ENCODE results near the gene TMTC2. TPM values are rescaled to one million over a fixed set of nuclear protein-coding genes. Genes with fewer than 3 reads are reported as not detected.

The TMTC2 gene
- total RNA-seq, 1 donor from 2014 or later: 3.6 TPM

DNA sequence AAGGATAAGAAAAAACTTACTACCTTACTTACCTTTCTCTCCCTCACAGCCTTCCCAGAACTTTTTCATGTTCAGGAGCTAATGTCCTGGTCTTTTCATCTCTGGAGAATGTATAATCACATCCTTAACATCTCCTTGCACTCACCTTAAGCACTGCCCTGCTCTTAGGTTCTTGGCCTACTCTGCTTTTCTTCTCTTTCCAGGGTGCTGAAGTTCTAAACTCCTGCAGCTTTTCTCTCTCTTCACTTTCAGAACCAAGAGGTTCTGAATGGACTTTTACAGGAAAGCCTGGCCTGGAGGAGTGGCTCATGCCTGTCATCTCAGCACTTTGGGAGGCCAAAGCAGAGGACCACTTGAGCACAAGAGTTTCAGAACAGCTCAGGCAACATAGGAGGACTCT lies 101.9 kb downstream of the TMTC2 start:
- Mint-ChIP-seq H3K36me3 (ENCODE audit: low read depth, unreplicated experiment) (no peaks in the 10 kb centered on the region), H3K4me1 (ENCODE audit: unreplicated experiment) (peaks cover 23% of the 10 kb centered on the region), H3K4me3 (ENCODE audit: unreplicated experiment) (no peak overlapping the region), H3K9me3 (ENCODE audit: unreplicated experiment) (no peaks in the 10 kb centered on the region), H3K27ac (ENCODE audit: unreplicated experiment) (no peak overlapping the region), H3K27me3 (ENCODE audit: unreplicated experiment) (no peaks in the 10 kb centered on the region)
- TF ChIP-seq, protein P1, sequence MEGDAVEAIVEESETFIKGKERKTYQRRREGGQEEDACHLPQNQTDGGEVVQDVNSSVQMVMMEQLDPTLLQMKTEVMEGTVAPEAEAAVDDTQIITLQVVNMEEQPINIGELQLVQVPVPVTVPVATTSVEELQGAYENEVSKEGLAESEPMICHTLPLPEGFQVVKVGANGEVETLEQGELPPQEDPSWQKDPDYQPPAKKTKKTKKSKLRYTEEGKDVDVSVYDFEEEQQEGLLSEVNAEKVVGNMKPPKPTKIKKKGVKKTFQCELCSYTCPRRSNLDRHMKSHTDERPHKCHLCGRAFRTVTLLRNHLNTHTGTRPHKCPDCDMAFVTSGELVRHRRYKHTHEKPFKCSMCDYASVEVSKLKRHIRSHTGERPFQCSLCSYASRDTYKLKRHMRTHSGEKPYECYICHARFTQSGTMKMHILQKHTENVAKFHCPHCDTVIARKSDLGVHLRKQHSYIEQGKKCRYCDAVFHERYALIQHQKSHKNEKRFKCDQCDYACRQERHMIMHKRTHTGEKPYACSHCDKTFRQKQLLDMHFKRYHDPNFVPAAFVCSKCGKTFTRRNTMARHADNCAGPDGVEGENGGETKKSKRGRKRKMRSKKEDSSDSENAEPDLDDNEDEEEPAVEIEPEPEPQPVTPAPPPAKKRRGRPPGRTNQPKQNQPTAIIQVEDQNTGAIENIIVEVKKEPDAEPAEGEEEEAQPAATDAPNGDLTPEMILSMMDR (IDR thresholded peaks at IDR 0.05; ENCODE audit: unreplicated experiment): no peak
- DNase-seq (ENCODE audit: low spot score): no peak

DNA sequence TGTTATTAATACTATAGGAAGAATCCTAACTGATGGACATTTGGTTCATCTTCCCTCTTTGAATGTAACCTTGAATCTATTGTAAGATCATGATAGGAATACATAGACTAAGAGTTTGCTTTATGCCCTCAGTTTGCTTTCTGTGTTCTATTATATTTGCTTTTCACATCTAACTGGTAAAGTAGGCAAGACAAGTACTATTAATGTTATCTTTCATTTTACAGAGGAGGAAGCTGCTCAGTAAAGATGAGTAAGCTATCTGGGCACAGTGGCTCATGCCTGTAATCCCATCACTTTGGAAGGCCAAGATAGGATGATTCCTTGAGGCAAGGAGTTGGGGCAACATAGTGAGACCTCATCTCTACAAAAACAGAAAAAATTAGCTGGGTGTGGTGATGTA lies 103.0 kb downstream of the TMTC2 start:
- no peak overlapping the region for H3K27ac Mint-ChIP-seq (ENCODE audit: unreplicated experiment)
- no peaks in the 10 kb centered on the region for H3K9me3 Mint-ChIP-seq (ENCODE audit: unreplicated experiment)
- H3K36me3 Mint-ChIP-seq (ENCODE audit: low read depth, unreplicated experiment): no peaks in the 10 kb centered on the region
- H3K4me3 Mint-ChIP-seq (ENCODE audit: unreplicated experiment): no peak overlapping the region
- H3K4me1 Mint-ChIP-seq (ENCODE audit: unreplicated experiment): peaks cover 13% of the 10 kb centered on the region
- DNase-seq (ENCODE audit: low spot score): no peak
- no peaks in the 10 kb centered on the region for H3K27me3 Mint-ChIP-seq (ENCODE audit: unreplicated experiment)
- TF ChIP-seq, protein P1 (IDR thresholded peaks at IDR 0.05; ENCODE audit: unreplicated experiment): no peak

DNA sequence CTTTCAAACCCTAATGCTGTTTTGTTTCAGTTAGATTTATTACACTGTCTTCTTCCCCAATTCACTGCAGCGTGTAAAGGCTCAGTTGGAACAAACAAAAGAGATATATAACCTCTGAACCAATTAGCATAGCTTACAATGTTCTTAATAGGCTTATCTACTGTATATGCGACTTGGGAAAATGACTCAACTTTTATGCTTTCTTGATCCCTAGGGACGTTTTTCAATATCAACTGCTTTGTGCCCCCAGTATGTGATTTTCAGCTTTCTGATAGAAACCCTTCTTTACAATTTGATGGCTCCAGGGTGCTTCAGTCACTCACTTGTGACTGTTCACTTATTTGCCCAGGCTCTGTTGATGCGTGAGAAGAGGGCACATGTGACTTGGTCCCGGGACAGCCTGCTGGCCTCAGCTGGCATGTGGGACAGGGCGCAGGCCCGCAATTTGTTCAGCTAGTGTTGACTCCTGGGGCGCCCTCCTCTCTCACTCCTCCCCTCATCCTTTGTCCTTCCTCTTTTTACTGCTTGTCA lies 107.1 kb downstream of the TMTC2 start:
- TF ChIP-seq, protein P1 (IDR thresholded peaks at IDR 0.05; ENCODE audit: unreplicated experiment): no peak
- Mint-ChIP-seq H3K4me1 (ENCODE audit: unreplicated experiment) (no peaks in the 10 kb centered on the region), H3K4me3 (ENCODE audit: unreplicated experiment) (no peak overlapping the region), H3K27ac (ENCODE audit: unreplicated experiment) (no peak overlapping the region), H3K36me3 (ENCODE audit: low read depth, unreplicated experiment) (no peaks in the 10 kb centered on the region), H3K27me3 (ENCODE audit: unreplicated experiment) (no peaks in the 10 kb centered on the region), H3K9me3 (ENCODE audit: unreplicated experiment) (no peaks in the 10 kb centered on the region)
- DNase-seq (ENCODE audit: low spot score): no peak

DNA sequence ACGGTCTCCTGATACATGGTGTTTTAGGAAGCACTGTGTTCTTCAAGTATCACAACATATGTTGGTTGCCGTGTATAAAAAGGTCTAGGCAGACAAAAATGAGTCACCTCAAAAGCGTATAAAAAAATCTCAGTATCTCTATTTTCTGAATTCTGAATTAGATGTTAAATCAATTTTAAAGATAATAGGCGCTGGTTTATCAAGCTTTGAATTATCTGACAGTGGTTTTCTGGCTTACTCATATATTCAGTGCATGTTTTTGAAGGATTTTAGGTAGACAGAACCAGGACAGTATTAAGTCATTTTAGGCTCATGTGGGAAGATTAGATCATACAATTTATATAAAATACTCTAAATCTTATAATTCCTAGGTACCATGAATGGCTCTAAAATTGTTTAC lies 110.8 kb downstream of the TMTC2 start:
- Mint-ChIP-seq H3K27ac (ENCODE audit: unreplicated experiment) (no peak overlapping the region), H3K4me1 (ENCODE audit: unreplicated experiment) (no peaks in the 10 kb centered on the region), H3K36me3 (ENCODE audit: low read depth, unreplicated experiment) (peaks cover 4% of the 10 kb centered on the region), H3K4me3 (ENCODE audit: unreplicated experiment) (no peak overlapping the region), H3K27me3 (ENCODE audit: unreplicated experiment) (no peaks in the 10 kb centered on the region), H3K9me3 (ENCODE audit: unreplicated experiment) (no peaks in the 10 kb centered on the region)
- TF ChIP-seq, protein P1 (IDR thresholded peaks at IDR 0.05; ENCODE audit: unreplicated experiment): no peak
- no peak for DNase-seq (ENCODE audit: low spot score)

DNA sequence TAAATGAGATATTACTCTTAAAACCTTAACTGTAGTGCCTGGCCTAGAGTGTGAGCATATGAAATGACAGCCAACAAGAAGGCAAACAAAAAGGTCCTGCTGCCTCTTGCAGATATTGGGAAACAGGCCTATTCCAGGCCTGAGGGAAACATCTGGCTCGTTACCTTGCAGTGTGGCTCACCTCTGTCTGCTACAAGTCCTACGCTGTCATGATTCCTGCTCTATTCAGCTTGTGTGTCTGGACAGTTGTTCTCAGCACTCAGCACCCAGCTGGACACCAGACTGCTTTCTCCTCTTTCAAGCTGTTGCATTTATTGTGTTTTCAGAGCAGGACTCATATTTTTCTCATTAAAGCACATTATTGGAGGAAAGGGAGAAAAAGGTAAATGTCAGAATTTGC lies 113.5 kb downstream of the TMTC2 start:
- H3K27ac Mint-ChIP-seq (ENCODE audit: unreplicated experiment): no peak overlapping the region

More for the DNA sequence above, 113.5 kb downstream of the TMTC2 start:
- Mint-ChIP-seq H3K4me1 (ENCODE audit: unreplicated experiment) (peaks cover 2% of the 10 kb centered on the region), H3K36me3 (ENCODE audit: low read depth, unreplicated experiment) (peaks cover 4% of the 10 kb centered on the region), H3K4me3 (ENCODE audit: unreplicated experiment) (no peak overlapping the region), H3K27me3 (ENCODE audit: unreplicated experiment) (no peaks in the 10 kb centered on the region), H3K9me3 (ENCODE audit: unreplicated experiment) (no peaks in the 10 kb centered on the region)
- DNase-seq (ENCODE audit: low spot score): no peak
- TF ChIP-seq, protein P1 (IDR thresholded peaks at IDR 0.05; ENCODE audit: unreplicated experiment): no peak
